HTR-8/SVneo (cell line): ENCODE data around the gene GIT2.
"Not testable (repeated sequence)": the region's sequence is repeated elsewhere in the genome, so short reads cannot be mapped to it uniquely, and the experiment has no call there.

ENCODE experiments used
- DNase-seq: peaks from one replicate; pipeline ENCODE4 v3.0.0; 2011; ENCODE audit warnings: low spot score, mixed read lengths; ENCODE audit not compliant: insufficient read length
- FAIRE-seq: peaks from 2 replicates; lab custom pipeline; 2011; peaks lifted over from hg19 to GRCh38; lab: Jason Lieb, UNC

The GIT2 gene

GRCh38 chr12:109951136-109951535 is 45.0 kb downstream of the GIT2 start:
- DNase-seq (peak; percentile 45), FAIRE-seq (peak; percentile 54)

DNA sequence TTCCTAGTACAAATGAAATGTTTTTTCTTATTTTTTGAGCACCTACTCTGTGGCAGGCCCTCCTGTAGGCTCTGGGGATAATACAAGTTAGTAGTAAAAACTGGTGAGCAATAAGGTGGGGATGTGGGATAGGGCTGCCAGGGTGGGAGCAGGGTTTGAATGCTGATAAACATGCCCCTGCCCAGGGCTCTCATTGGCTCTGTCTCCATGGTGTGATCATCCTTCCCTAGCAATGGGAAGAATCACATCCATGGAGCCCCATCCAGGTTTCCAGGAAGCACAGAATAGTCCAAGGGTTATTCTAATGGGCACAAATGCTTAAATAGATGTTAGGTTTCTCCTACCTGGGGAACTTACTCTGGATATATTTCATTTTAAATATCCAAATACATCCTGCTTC is 45.5 kb downstream of the GIT2 start:
- DNase-seq (no peak), FAIRE-seq (no peak)

GRCh38 chr12:109949089-109949488 is 47.1 kb downstream of the GIT2 start:
- no peak for DNase-seq
- no peak for FAIRE-seq

- no peak for FAIRE-seq
- DNase-seq = no peak
Observed at GRCh38 chr12:109948368-109948767, 47.8 kb downstream of the GIT2 start.

DNA sequence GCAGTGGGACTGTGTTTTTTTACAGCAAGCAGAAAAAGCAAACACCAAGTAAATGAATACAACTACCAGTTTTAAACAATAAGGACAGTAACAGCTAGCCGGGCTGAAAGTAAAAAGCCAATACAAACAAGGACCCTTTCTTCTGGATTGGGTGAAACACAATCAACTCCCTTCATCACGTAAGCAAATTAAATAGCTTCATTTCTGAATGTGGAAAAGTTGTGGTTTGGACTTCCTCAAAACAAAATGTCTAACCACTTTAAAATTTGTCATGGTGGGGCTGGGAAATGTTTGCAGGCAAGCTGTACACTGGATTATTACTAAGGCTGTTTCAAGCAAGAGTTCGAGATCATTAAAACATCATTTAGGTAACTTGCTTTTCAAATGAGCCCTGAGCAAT is 48.6 kb downstream of the GIT2 start:
- FAIRE-seq (no peak), DNase-seq (no peak)

DNA sequence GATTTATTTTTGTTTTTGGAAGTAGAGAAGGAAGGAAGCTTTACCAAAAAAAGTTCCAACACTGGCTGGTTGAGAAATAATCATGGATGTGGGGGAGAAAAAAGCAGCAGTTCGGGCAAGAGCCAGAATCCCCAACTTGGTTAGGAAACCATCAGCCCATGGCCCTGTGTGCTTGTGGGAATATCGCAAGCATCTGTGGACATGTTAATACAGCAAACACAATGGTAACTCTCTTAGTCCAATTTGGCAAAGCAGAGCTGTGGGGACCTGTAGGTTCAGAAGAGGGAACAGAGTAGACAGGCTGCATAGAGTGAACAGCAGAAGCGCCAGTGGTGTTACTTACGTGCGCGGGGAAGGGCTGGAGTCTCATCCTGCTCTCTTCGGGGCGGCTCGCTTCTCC is 49.3 kb downstream of the GIT2 start:
- FAIRE-seq = no peak

DNA sequence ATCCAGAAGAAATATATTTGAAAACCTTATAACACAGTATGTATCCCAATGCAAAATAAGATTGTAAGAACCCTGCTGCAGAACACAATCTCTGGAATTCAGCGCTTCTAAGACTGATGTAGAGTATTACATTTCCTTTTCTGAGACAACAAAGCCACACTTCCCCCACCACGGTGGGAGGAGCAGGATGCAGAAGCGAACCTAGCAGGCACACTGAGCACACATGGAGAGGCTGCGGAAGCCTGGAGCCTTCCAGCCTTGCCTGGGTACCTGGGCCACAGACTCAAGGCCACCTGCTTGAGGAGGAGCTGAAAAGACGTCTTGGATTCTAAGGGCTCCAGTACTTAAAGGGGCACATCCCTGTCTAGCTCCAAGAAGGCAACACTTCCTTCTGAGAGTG is 49.7 kb downstream of the GIT2 start:
- DNase-seq = no peak
- FAIRE-seq = no peak

More for the DNA sequence above, 49.3 kb downstream of the GIT2 start:
- no peak for DNase-seq

- no peak for DNase-seq
- no peak for FAIRE-seq
Observed at GRCh38 chr12:109944561-109945359, 51.4 kb downstream of the GIT2 start.

- FAIRE-seq = no peak
- DNase-seq = no peak
Observed at GRCh38 chr12:109943811-109944210, 52.4 kb downstream of the GIT2 start.

DNA sequence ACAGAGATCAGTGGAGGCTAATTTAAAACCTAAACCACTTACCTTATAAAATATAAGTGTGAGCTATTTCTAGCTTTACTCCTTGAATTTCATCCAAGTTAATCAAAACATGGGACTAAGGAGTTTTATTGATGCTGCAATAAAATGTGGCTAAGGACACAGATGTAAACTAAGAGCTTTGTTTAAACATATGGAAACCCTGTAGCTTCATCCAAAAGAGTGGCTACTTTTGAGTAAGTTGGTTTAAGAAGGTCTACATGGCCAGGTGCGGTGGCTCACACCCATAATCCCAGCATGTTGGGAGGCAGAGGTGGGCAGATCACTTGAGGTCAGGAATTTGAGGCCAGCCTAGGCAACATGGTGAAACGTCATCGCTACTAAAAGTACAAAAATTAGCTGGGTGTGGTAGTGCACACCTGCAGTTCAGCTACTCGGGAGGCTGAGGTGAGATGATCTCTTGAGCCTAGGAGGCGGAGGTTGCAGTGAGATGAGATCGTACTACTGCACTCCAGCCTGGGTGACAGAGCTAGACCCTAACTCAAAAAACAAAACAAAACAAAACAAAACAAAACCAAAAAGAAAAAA is 55.7 kb downstream of the GIT2 start:
- no peak for DNase-seq
- no peak for FAIRE-seq

DNA sequence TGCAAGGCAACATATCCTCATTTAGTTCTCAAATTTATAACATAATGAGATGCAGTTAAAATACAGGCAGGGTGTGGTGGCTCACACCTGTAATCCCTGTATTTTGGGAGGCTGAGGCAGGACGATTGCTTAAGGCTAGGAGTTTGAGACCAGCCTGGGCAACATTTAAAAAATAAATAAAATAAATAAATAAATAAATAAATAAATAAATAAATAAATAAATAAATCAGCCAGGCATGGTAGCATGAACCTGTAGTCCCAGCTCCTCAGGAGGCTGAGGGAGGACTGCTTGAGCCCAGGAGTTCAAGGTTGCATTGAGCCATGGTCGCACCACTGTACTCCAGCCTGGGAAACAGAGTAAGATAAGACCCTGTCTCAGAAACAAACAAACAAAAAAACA is 56.7 kb downstream of the GIT2 start:
- no peak for FAIRE-seq

DNA sequence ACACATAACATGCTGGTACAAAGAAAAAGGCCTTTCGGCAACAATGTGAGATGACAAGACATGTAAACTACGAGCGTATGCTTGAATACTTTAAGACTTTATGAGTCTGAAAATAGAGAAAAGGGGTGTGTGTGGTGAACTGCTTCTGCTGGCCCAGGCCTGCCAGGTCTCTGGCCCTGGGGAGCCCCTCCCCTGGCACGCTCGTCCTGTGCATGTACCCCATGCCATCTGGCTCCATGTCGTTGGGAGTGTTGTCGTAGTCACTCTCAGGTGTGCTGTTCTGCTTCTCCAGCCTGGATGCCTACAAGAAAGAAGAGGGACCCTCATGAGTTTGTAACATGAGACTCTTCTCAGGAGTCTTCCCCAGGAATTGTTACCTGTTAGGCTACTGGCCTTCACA is 57.2 kb downstream of the GIT2 start:
- DNase-seq (no peak), FAIRE-seq (no peak)

More for the DNA sequence above, 56.7 kb downstream of the GIT2 start:
- no peak for DNase-seq

- DNase-seq = no peak
- FAIRE-seq = no peak
Observed at GRCh38 chr12:109937371-109937770, 58.8 kb downstream of the GIT2 start.

GRCh38 chr12:109934026-109934425 is 62.1 kb downstream of the GIT2 start:
- peak; percentile 4 for FAIRE-seq
- DNase-seq = no peak

- no peak for FAIRE-seq
- DNase-seq = no peak
Observed at GRCh38 chr12:109932878-109933503, 63.2 kb downstream of the GIT2 start.

DNA sequence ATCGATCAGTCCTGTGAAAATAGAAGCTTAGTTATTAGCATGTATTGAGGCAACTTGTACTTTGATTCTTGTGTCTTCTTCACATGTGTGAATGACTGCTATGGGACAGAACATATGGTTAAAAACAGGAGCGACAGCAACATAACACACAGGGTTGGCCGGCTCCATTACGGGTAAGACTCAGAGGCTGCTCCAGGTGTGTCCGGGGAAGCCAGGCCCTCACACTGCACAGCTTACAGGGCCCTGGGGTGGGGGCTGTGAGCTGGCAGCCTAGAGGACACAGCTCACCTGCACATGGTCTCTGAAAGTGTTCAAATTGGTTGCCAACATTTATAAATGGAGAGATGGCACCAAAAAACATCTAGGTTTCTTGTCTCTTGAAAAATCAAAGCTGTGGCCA is 65.0 kb downstream of the GIT2 start:
- no peak for FAIRE-seq

DNA sequence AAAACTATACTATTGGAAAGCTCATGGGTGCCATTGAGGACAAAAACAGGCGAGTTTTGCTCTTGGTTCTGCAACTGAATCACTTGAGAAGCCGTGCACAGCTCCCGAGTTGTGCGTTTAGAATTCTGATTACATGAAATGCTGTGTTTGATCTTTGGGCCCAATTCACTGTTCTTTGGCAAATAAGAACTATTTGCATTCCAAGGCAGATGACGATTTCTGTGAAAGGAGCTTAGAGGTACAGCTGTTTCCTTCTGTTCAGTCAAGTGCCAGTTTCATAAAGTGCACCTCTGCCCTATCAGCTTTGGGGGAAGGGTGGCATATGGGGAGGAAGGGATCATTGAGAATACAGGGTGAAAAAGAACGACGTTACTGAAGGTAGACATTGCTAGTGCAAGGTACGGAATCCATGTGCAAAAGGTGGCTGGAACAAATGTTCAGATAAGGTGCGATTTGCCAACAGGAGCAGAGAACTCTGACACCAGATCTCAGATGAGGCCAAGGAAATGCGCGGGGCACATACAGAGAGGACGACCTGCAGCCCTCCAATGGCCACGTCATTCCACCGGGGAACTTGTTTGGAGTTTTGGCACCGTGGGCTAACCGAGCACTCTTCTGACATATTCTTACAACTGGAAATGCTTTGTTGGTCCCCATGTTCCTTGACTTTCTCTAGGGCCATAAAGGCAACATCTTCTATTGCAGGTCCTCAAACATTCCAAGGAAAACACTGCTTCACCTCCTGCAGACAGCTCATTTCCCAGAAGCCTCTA is 66.0 kb downstream of the GIT2 start:
- DNase-seq (no peak), FAIRE-seq (no peak)

More for the DNA sequence above, 65.0 kb downstream of the GIT2 start:
- DNase-seq = no peak

GRCh38 chr12:109929326-109929725 is 66.8 kb downstream of the GIT2 start:
- not testable (repeated sequence) for DNase-seq, FAIRE-seq

- DNase-seq (no peak), FAIRE-seq (no peak)
Observed at GRCh38 chr12:109928058-109928656, 68.0 kb downstream of the GIT2 start.

GRCh38 chr12:109927622-109928021 is 68.5 kb downstream of the GIT2 start:
- peak; percentile 44 for FAIRE-seq
- peak; percentile 56 for DNase-seq
